GM21360 (cell line): Measurements from ENCODE around the gene EED.
"Not testable (repeated sequence)": the region's sequence is repeated elsewhere in the genome, so short reads cannot be mapped to it uniquely, and the experiment has no call there.

Experiments used
- ATAC-seq: cut with Tn5 transposase; IDR thresholded peaks from one replicate; pipeline ENCODE4 v1.9.1; 2021; ENCODE audit warnings: mild to moderate bottlenecking, moderate library complexity; ENCODE audit not compliant: unreplicated experiment

EED gene

GRCh38 chr11:86289508-86290280 lies 45.1 kb downstream of the EED start:
- not testable (repeated sequence) for ATAC-seq

DNA sequence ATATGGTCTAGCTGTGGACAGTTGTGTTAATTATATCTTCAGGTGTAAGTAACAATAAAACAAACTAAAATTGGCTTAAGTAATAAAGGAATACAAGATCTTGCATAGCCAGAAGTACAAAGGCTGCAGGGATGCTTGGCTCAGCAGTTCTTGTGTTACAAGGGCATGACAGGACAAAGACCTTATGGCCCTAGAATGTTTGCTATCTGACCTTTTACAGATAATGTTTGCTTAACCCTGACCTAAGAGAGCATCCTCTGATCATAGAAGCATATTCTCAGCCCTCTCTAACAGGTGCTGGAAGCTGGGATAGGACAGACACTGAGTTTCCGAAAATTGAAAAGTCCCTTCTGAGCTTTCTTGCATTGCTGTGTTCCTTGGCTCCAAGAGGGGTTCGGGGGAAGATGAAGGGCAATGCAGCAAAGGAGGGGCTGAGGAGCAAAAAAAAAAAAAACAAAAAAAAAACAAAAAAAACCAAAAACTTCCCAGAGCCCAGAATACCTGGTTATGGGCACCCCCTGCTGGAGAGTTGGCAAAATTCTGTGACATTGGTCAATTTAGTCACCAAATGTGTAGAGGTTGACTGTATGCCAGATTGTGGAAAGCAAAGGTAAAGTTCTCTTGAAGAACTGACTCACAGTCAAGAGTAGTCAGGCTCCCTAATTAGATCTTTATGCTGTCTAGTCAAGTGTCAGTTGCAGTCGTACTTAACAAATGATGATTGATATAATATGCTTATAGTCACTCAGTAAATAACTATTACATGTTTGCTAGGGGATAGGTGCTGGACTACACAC lies 47.1 kb downstream of the EED start:
- ATAC-seq: no peak

GRCh38 chr11:86292912-86293616 lies 48.5 kb downstream of the EED start:
- ATAC-seq: peak; percentile 43

- no peak for ATAC-seq
Measured at GRCh38 chr11:86294026-86294425, 49.5 kb downstream of the EED start.

- ATAC-seq: peak; percentile 11
Measured at GRCh38 chr11:86301742-86302091, 57.2 kb downstream of the EED start.

- ATAC-seq: peak; percentile 98
Measured at GRCh38 chr11:86302092-86302793, 57.7 kb downstream of the EED start, which contains the start of gene HIKESHI. TSS of gene HIKESHI (plus strand) at chr11:86302240. CDS start at chr11:86302449, 209 bp downstream.

DNA sequence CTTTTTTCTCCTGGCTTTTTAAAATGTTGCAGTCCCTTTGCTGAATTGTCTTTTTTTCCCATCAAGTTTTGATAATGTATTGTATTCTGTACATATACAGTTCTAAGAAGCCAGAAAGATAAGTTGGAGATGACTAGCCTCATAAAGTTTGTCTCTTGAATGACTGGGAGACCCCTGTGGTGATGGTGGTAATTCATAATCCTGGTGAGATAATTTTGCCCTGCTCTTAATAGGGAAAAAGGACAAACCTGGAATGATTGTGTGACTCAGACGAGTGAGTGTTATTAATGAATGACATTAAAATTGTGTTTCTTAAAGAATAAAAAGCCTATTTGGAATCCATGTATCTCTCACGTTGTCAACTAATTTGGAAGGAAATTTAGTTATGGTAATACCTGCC lies 58.7 kb downstream of the EED start:
- ATAC-seq: no peak

DNA sequence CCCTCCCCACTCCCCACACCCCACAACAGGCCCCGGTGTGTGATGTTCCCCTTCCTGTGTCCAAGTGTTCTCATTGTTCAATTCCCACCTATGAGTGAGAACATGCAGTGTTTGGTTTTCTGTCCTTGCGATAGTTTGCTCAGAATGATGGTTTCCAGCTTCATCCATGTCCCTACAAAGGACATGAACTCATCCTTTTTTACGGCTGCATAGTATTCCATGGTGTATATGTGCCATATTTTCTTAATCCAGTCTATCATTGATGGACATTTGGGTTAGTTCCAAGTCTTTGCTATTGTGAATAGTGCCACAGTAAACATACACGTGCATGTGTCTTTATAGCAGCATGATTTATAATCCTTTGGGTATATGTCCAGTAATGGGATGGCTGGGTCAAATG lies 64.2 kb downstream of the EED start:
- not testable (repeated sequence) for ATAC-seq

DNA sequence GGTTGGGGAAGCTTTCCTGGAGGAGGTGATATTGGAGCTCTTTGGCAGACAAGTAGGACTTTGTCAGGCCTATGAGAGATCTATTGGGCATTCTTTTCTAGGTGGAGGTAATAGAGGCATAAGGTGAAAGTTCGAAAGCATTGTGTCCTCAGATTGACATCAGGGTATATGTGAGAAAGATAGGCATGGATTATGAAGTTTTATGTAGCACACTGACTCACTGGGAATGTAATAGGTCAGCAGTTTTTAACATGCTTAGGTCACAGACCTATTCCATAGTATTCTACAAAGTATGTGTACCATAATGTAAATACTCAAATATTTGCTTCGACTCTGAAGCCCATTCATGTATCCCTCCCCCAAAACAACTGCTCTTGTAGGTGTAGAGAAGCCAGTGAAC lies 69.2 kb downstream of the EED start:
- ATAC-seq: no peak

- ATAC-seq: no peak
Measured at GRCh38 chr11:86314636-86315035, 70.1 kb downstream of the EED start.
